HG03442 (cell line): ENCODE results near the gene TUBGCP6.
A peak's percentile ranks its signal among the peaks of the same experiment; 100 is the strongest.
"Not testable (repeated sequence)": the region's sequence is repeated elsewhere in the genome, so short reads cannot be mapped to it uniquely, and the experiment has no call there.

Experiments
- ATAC-seq: cut with Tn5 transposase; IDR thresholded peaks from one replicate; pipeline ENCODE4 v1.9.1; 2021; ENCODE audit warnings: mild to moderate bottlenecking, moderate library complexity; ENCODE audit not compliant: unreplicated experiment

The TUBGCP6 gene

GRCh38 chr22:50280708-50281383, 36.0 kb upstream of the TUBGCP6 start:
- no peak for ATAC-seq

GRCh38 chr22:50280022-50280707, 35.3 kb upstream of the TUBGCP6 start:
- ATAC-seq = no peak

- ATAC-seq = no peak
Measured at GRCh38 chr22:50278956-50279619, 34.3 kb upstream of the TUBGCP6 start.

- no peak for ATAC-seq
Measured at GRCh38 chr22:50278461-50278860, 33.6 kb upstream of the TUBGCP6 start.

GRCh38 chr22:50277761-50278160, 32.9 kb upstream of the TUBGCP6 start:
- no peak for ATAC-seq

GRCh38 chr22:50276143-50276542, 31.3 kb upstream of the TUBGCP6 start:
- peak; percentile 60 for ATAC-seq

- ATAC-seq = no peak
Measured at GRCh38 chr22:50275181-50276055, 30.6 kb upstream of the TUBGCP6 start.

GRCh38 chr22:50274771-50275170, 29.9 kb upstream of the TUBGCP6 start:
- no peak for ATAC-seq

- no peak for ATAC-seq
Measured at GRCh38 chr22:50274311-50274710, 29.5 kb upstream of the TUBGCP6 start.

GRCh38 chr22:50273781-50274180, 29.0 kb upstream of the TUBGCP6 start:
- not testable (repeated sequence) for ATAC-seq

GRCh38 chr22:50273352-50273751, 28.5 kb upstream of the TUBGCP6 start:
- not testable (repeated sequence) for ATAC-seq

GRCh38 chr22:50272044-50272802, 27.4 kb upstream of the TUBGCP6 start:
- no peak for ATAC-seq

GRCh38 chr22:50271519-50271970, 26.7 kb upstream of the TUBGCP6 start:
- no peak for ATAC-seq

GRCh38 chr22:50270666-50271394, 26.0 kb upstream of the TUBGCP6 start:
- no peak for ATAC-seq

GRCh38 chr22:50269970-50270665, 25.3 kb upstream of the TUBGCP6 start, which contains the start of gene MAPK11:
Gene MAPK11, minus strand, starts transcription at chr22:50270380. Its CDS starts 88 bp downstream, at chr22:50270292.
- ATAC-seq = no peak

- ATAC-seq = no peak
Measured at GRCh38 chr22:50269573-50269969, 24.7 kb upstream of the TUBGCP6 start.

- no peak for ATAC-seq
Measured at GRCh38 chr22:50268655-50269113, 23.9 kb upstream of the TUBGCP6 start.

- no peak for ATAC-seq
Measured at GRCh38 chr22:50267591-50268390, 23.0 kb upstream of the TUBGCP6 start.
